ENCODE data around the gene ARHGAP5.
"Not testable (repeated sequence)": the region's sequence is repeated elsewhere in the genome, so short reads cannot be mapped to it uniquely, and the experiment has no call there.

Gene ARHGAP5

GRCh38 chr14:32110548-32110896 lies 33.4 kb downstream of the ARHGAP5 start:
- DNase-seq (ENCODE audit: low spot score), result no peak
- TF ChIP-seq CTCF (IDR thresholded peaks at IDR 0.05; ENCODE audit: extremely low read depth, missing control alignments), result no peak

GRCh38 chr14:32121536-32121935 lies 44.4 kb downstream of the ARHGAP5 start:
- no peak for DNase-seq (ENCODE audit: low spot score)
- no peak for TF ChIP-seq CTCF (IDR thresholded peaks at IDR 0.05; ENCODE audit: extremely low read depth, missing control alignments)

- no peak for TF ChIP-seq CTCF (IDR thresholded peaks at IDR 0.05; ENCODE audit: extremely low read depth, missing control alignments)
- no peak for DNase-seq (ENCODE audit: low spot score)
Observed at GRCh38 chr14:32121948-32122347, 44.8 kb downstream of the ARHGAP5 start.

GRCh38 chr14:32126899-32127730 lies 50.0 kb downstream of the ARHGAP5 start:
- DNase-seq (ENCODE audit: low spot score), result not testable (repeated sequence)

- DNase-seq (ENCODE audit: low spot score), result not testable (repeated sequence)
Observed at GRCh38 chr14:32127731-32128654, 50.9 kb downstream of the ARHGAP5 start.

GRCh38 chr14:32128703-32129102 lies 51.6 kb downstream of the ARHGAP5 start:
- no peak for DNase-seq (ENCODE audit: low spot score)
- no peak for TF ChIP-seq CTCF (IDR thresholded peaks at IDR 0.05; ENCODE audit: extremely low read depth, missing control alignments)

GRCh38 chr14:32129124-32129523 lies 52.0 kb downstream of the ARHGAP5 start:
- no peak for TF ChIP-seq CTCF (IDR thresholded peaks at IDR 0.05; ENCODE audit: extremely low read depth, missing control alignments)

GRCh38 chr14:32131689-32132088 lies 54.6 kb downstream of the ARHGAP5 start:
- DNase-seq (ENCODE audit: low spot score), result not testable (repeated sequence)

More at GRCh38 chr14:32129124-32129523, 52.0 kb downstream of the ARHGAP5 start:
- DNase-seq (ENCODE audit: low spot score), result no peak

All from GM20000 (cell line).